HG03469 (cell line): ENCODE results near the gene NME4.
"Not testable (repeated sequence)": the region's sequence is repeated elsewhere in the genome, so short reads cannot be mapped to it uniquely, and the experiment has no call there.

ENCODE experiments used
- ATAC-seq: cut with Tn5 transposase; IDR thresholded peaks from one replicate; pipeline ENCODE4 v1.9.1; 2021; ENCODE audit warnings: mild to moderate bottlenecking, moderate library complexity, moderate number of reproducible peaks; ENCODE audit not compliant: unreplicated experiment

NME4 gene

GRCh38 chr16:396199-396598 is 800 bp upstream of the NME4 start:
- ATAC-seq, result no peak

GRCh38 chr16:396605-397004 is 394 bp upstream of the NME4 start:
- no peak for ATAC-seq

- no peak for ATAC-seq
These were observed 835 bp downstream of the NME4 start for GRCh38 chr16:397736-398332.

- no peak for ATAC-seq
These were observed 1.8 kb downstream of the NME4 start for GRCh38 chr16:398561-399339.

GRCh38 chr16:399340-400019 is 2.5 kb downstream of the NME4 start:
- no peak for ATAC-seq

GRCh38 chr16:400061-400591 is 3.1 kb downstream of the NME4 start:
- ATAC-seq, result no peak

GRCh38 chr16:401468-402348 is 4.7 kb downstream of the NME4 start, which contains the start of gene DECR2:
DECR2 (plus strand) TSS chr16:401885; CDS start chr16:401964, 79 bp downstream.
- ATAC-seq, result no peak

- ATAC-seq, result no peak
These were observed 8.0 kb downstream of the NME4 start for GRCh38 chr16:404971-405486.

GRCh38 chr16:405548-406506 is 8.8 kb downstream of the NME4 start:
- no peak for ATAC-seq

GRCh38 chr16:407253-407652 is 10.3 kb downstream of the NME4 start:
- no peak for ATAC-seq

GRCh38 chr16:410516-411178 is 13.6 kb downstream of the NME4 start:
- ATAC-seq, result no peak

- no peak for ATAC-seq
These were observed 14.7 kb downstream of the NME4 start for GRCh38 chr16:411576-412265.

GRCh38 chr16:414395-415169 is 17.6 kb downstream of the NME4 start:
- no peak for ATAC-seq

GRCh38 chr16:415170-415498 is 18.1 kb downstream of the NME4 start:
- not testable (repeated sequence) for ATAC-seq

GRCh38 chr16:422179-422578 is 25.2 kb downstream of the NME4 start:
- not testable (repeated sequence) for ATAC-seq

GRCh38 chr16:424033-424622 is 27.1 kb downstream of the NME4 start:
- no peak for ATAC-seq

GRCh38 chr16:424623-425081 is 27.7 kb downstream of the NME4 start:
- ATAC-seq, result no peak
